Measurements from ENCODE around the gene TENM3.

Gene TENM3

DNA sequence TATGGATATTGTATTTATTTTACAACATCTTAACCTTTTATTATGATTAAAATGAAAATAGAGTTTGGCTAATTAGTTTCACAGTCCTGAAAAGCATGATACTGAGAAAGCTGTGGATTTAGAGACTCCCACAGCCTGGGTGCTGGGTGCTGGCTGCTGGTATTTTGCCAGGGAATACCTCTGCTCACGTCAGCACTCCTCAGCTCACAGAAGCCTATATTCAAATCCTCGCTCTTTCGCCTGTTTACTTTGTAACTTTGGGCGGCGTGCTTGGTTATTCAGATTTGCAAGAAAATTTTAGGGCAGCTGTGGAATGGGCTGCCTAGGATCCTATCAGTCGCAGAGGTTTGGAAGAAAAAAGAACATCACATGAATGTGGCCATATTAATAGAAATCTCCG is 412.1 kb downstream of the TENM3 start:
- no peak for DNase-seq (ENCODE audit: extremely low spot score)
- POLR2A ChIA-PET, result no interaction called here
- CTCF ChIA-PET, result no interaction called here
- TF ChIP-seq, protein P1, sequence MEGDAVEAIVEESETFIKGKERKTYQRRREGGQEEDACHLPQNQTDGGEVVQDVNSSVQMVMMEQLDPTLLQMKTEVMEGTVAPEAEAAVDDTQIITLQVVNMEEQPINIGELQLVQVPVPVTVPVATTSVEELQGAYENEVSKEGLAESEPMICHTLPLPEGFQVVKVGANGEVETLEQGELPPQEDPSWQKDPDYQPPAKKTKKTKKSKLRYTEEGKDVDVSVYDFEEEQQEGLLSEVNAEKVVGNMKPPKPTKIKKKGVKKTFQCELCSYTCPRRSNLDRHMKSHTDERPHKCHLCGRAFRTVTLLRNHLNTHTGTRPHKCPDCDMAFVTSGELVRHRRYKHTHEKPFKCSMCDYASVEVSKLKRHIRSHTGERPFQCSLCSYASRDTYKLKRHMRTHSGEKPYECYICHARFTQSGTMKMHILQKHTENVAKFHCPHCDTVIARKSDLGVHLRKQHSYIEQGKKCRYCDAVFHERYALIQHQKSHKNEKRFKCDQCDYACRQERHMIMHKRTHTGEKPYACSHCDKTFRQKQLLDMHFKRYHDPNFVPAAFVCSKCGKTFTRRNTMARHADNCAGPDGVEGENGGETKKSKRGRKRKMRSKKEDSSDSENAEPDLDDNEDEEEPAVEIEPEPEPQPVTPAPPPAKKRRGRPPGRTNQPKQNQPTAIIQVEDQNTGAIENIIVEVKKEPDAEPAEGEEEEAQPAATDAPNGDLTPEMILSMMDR (IDR thresholded peaks at IDR 0.05; ENCODE audit: control extremely low read depth, extremely low read depth, low read depth, missing control alignments), result no peak

DNA sequence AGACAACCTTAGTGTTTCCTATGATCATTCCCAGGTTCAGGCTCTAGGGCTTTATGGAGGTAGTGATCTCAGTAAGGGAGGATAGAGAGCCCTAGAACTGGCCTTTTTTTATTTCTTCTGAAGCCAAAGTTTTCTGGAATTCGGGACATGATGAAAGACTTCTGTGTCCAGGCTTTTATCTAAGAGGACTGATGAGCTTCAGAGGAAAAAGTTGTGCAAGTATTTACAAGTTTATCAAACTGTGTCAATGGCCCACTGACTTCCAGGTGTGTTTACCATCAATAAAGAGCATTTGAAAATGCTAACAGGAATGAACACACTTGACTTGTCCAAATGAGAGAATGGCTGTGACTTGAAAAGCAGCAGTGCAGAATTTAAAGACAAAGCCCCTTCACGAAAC is 419.3 kb downstream of the TENM3 start:
- ChIA-PET POLR2A (no interaction called here), CTCF (no interaction called here)
- TF ChIP-seq, protein P1 (IDR thresholded peaks at IDR 0.05; ENCODE audit: control extremely low read depth, extremely low read depth, low read depth, missing control alignments), result no peak
- DNase-seq (ENCODE audit: extremely low spot score), result no peak

DNA sequence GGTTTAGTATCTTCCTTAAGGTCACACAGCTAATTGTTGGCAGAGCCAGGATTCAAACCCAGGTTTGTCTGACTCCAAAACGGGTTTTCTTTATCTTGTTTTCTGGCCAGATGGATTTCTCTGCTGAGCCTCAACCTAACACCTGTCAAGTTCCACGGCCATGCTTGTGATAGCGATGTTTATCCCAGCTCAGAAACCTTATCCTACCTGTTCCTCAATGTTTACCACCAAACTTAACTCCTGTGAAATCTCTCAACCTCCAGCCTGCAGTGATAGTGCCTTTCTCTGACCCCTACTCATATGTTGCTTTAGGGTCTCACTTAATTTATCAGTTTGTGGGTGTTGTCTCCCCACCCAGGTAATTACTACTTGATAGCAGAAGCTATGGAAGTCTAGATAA is 428.0 kb downstream of the TENM3 start:
- POLR2A ChIA-PET, result no interaction called here
- CTCF ChIA-PET, result no interaction called here
- TF ChIP-seq, protein P1 (IDR thresholded peaks at IDR 0.05; ENCODE audit: control extremely low read depth, extremely low read depth, low read depth, missing control alignments), result no peak
- no peak for DNase-seq (ENCODE audit: extremely low spot score)

DNA sequence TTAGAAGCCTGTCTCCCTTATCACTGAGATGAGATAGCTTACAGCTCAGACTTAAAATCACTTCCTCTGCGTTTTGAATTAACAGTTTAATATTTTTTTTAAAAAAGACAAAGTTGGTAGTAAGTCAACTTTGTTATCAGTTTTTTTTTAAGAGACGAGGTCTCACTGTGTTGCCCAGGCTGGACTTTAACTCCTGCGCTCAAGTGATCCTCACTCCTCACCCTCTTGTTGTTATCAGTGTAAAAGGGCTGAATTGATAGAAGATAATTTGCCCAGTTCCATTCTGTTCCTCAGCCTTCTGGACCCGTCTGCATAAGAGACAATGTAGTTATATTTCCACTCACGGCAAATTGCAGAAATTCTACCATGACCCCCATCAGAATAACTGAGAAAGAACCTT is 428.5 kb downstream of the TENM3 start:
- ChIA-PET CTCF (no interaction called here), POLR2A (no interaction called here)
- no peak for DNase-seq (ENCODE audit: extremely low spot score)
- TF ChIP-seq, protein P1 (IDR thresholded peaks at IDR 0.05; ENCODE audit: control extremely low read depth, extremely low read depth, low read depth, missing control alignments), result no peak

DNA sequence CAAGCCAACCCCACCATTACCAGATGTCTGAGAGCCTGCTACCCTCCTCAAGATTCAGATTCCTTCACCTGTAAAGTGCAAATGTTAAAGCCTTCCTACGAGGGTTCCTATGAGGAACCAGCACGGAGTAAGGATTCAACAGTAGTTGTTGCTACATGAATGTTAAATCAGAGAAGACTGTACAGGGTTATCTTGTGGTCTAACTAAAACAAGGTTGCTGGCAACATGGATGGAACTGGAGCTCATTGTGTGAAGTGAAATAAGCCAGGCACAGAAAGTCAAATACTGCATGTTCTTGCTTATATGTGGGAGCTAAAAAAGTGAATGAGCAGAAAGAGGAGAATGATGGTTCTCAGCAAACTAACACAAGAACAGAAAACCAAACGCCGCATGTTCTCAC is 435.4 kb downstream of the TENM3 start:
- TF ChIP-seq, protein P1 (IDR thresholded peaks at IDR 0.05; ENCODE audit: control extremely low read depth, extremely low read depth, low read depth, missing control alignments), result no peak
- DNase-seq (ENCODE audit: extremely low spot score), result no peak
- ChIA-PET POLR2A (no interaction called here), CTCF (no interaction called here)

DNA sequence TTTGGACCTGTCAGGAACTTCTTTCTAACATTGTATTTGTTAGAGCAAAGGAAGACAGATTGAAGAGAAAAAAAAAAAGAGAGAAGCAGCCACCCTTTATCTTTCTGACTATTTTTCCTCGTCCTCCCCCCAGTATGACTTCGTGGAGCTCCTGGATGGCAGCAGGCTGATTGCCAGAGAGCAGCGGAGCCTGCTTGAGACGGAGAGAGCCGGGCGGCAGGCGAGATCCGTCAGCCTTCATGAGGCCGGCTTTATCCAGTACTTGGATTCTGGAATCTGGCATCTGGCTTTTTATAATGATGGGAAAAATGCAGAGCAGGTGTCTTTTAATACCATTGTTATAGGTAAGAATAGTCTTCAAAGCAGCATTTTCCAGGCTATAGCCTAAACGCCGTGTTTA is 436.3 kb downstream of the TENM3 start:
- POLR2A ChIA-PET, result no interaction called here
- CTCF ChIA-PET, result no interaction called here
- no peak for DNase-seq (ENCODE audit: extremely low spot score)
- TF ChIP-seq, protein P1 (IDR thresholded peaks at IDR 0.05; ENCODE audit: control extremely low read depth, extremely low read depth, low read depth, missing control alignments), result no peak

DNA sequence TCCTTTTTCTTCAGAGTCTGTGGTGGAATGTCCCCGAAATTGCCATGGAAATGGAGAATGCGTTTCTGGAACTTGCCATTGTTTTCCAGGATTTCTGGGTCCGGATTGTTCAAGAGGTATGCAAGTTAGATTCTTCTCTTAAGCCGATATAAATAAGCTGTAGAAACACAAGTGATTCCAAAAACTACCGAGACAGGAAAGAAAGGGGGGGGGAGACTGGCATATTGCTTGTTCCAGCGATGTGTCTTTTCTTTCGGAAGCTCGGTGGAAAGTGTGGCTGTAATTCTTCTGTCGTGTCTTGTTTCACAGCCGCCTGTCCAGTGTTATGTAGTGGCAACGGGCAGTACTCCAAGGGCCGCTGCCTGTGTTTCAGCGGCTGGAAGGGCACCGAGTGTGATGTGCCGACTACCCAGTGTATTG is 437.0 kb downstream of the TENM3 start:
- CTCF ChIA-PET, result interaction anchor here (1.1 kb wide), 1 partner anchor 22 kb away, joined by 3 read pairs; no protein-coding TSS in a partner anchor
- TF ChIP-seq, protein P1 (IDR thresholded peaks at IDR 0.05; ENCODE audit: control extremely low read depth, extremely low read depth, low read depth, missing control alignments), result no peak
- POLR2A ChIA-PET, result no interaction called here
- DNase-seq (ENCODE audit: extremely low spot score), result no peak

Data from GM10248 (cell line).